HG03045 (cell line): ENCODE measurements around the gene SUGP2.
"Not testable (repeated sequence)": the region's sequence is repeated elsewhere in the genome, so short reads cannot be mapped to it uniquely, and the experiment has no call there.

Experiments
- ATAC-seq: cut with Tn5 transposase; IDR thresholded peaks from one replicate; pipeline ENCODE4 v1.9.1; 2021; ENCODE audit warnings: mild to moderate bottlenecking, moderate library complexity; ENCODE audit not compliant: unreplicated experiment

SUGP2 gene

GRCh38 chr19:19034204-19034624, 897 bp upstream of the SUGP2 start:
- ATAC-seq = no peak

GRCh38 chr19:19033176-19033425, 216 bp downstream of the SUGP2 start:
- ATAC-seq = no peak

DNA sequence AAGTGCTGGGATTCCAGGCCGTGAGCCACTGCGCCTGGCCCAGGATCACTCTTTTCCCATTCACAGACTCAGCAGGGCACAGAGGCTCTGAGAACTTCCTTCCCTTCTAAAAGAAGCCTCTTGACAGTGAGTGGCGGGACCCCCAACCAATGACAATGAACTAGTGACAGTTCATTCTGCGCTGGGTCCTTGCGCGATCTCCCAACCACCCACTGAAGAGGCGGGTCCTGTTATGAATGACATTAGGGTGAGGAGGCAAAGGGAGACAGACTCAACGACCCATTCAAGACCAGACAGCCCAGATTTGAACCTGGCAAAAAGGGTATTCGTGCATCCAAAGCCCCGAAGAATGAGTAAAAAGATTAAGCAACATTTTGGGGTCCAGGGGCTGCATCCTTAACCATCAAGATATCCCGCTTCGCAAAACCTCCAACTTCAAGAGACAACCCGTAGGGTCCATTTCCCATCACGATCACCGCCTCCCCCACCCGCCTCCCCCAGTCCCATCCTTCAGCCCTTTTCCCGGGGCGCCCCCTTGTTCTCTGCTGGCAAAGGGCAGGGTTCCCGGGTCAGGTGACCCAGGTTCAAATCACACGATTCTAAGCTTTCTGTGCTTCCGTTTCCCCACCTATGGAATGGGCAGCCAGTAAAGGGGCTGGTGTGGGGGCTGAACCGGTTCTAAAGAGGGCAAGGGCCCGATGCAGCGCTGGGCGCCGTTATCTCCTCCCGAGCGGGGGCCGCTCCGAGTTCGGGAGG, 719 bp downstream of the SUGP2 start:
- peak; percentile 33 for ATAC-seq

DNA sequence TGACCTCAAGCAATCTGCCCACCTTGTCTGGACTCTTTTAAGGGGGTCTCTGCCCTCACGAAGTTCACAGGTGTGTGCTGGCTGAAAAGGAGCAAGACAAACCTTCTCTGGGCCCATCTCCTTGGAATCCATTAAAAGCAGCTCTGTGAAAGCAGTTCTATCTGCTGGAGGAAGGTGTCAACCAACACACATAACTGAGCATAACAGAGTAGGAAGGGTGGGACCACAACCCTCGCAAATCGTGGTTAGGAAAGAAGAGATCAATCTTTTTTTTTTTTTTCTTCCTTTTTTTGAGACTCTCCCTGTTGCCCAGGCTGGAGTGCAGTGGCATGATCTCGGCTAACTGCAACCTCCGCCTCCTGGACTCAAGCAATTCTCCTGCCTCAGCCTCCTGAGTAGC, 1.4 kb downstream of the SUGP2 start:
- ATAC-seq = no peak

DNA sequence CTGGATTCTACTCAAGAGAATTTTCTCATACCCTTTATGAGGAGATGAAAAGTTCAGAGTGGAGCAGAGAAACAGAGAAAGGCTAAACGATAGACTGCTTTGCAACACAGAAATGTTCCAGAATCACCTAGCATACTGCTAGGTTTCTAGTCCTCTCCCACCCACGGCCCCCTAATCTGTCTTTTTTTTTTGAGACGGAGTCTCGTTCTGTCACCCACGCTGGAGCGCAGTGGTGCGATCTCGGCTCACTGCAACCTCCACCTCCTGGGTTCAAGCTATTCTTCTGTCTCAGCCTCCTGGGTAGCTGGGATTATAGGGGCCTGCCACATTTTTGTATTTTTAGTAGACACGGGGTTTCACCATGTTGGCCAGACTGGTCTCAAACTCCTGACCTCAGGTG, 4.8 kb downstream of the SUGP2 start:
- ATAC-seq = no peak

GRCh38 chr19:19027228-19027627, 6.1 kb downstream of the SUGP2 start:
- no peak for ATAC-seq

DNA sequence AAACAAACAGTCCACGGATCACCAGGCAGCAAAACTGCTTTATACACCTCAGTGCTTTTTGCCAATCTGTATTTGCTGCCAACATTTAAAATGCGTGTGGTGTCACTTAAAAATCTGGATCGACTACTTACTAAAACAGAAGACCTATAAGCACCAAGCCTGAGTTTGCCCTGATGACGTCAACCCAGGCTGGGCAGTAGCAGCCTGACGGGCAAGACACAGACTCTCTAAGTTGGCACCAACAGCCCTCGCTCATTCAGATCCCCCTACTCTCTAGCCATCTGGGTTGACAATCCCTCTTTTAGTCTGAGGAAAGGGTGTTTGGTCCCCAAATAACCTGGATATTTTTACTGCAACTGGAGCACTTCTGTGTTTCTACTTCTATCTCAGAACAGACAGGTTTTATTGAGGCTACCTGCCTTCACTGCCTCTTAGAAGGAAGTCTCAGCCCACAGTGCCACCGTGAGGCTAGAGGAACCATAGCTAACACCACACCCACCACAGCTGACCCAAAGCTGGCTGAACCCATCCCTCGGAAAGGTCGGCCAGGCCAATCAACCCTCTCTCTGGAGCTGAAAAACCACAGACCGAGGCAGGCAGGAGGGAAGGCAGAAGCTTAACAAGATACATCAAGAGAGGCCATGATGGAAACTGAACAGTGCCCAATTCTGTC, 6.9 kb downstream of the SUGP2 start:
- no peak for ATAC-seq

GRCh38 chr19:19025861-19026260, 7.5 kb downstream of the SUGP2 start:
- no peak for ATAC-seq

- not testable (repeated sequence) for ATAC-seq
These were observed 9.9 kb downstream of the SUGP2 start for GRCh38 chr19:19023376-19023775.

DNA sequence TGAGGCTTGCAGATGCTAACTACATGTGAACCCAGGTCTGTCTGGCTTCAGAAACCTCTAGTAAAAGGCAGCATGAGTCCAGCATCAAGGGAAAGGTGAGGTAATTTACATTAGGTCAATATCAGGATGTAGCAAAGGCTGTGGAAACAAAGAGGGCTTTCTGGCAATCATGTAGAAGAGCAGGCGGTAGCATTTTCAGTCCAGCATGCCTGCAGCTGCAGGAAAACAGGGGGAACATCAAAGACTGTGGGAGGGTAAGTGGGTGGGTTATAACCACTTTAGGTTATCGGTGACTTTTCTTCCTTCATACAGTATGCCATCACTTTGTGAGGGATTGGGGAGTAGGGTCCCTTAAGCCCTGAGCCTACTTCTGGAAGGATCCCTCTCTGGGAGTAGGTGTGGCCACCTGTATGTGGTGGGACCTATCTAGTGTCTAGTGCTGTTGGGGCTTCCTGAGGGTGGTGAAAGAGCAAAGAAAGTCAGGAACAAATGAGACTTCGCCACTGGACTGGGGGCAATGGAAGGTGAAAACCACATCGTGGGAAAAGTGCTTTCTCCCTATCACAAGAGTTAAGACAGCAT, 10.8 kb downstream of the SUGP2 start:
- ATAC-seq = no peak

GRCh38 chr19:19021115-19021514, 12.2 kb downstream of the SUGP2 start:
- no peak for ATAC-seq

DNA sequence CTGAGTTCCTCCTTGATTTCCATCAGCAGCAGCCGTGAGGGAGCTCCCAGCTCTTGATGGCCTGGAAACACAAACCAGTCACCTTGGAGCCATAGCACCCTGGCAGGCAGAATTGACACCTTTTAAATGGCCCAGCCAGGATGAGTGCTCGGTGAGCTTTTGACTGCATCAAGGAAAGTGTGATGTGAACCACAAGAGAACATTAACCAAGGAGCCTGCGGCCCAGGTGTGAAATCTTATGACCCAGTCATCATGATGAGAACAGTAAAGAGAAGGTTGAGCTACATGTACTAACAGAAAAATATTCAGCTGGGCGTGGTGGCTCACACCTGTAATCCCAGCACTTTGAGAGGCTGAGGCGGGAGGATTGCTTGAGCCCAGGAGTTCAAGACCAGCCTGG, 22.8 kb downstream of the SUGP2 start:
- ATAC-seq = no peak

DNA sequence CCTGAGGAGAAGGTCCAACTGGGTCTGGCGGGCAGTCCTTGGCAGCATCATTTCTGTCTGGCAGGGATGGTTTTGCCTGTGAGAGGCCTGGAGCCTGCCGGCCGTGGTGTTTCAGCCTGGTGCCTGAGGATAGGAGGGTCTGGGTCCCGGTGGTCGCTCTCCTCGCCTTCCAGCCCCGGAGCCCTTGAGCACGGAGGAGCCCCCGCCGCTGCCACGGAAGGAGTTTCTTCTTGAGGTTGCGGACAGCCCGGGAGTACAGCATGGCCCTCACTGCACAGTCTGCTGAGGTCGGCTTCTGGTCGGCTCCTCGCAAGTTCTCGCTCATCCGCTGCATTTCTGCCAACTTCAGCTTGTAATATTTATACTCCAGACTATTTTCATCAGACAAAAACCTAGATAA, 23.4 kb downstream of the SUGP2 start:
- no peak for ATAC-seq

DNA sequence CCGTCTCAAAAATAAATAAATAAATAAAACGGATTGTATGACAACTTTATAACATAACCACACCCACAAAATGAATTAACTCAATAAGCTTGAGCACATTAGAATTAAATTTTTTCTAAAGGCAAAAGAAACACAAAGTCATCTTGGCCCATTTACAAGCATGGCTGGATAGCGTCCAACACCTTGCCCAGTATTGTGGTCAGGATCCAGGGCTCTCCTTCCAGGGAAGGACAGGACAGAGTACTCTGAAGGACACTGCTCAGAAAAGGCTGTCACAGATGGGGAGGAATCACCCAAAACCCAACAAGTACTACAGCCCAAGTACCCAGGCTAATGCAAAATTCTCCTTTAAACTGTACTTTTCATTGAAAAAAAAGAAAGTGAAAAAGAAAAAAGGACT, 27.1 kb downstream of the SUGP2 start:
- ATAC-seq = no peak

GRCh38 chr19:19004144-19004543, 29.2 kb downstream of the SUGP2 start:
- ATAC-seq = no peak

DNA sequence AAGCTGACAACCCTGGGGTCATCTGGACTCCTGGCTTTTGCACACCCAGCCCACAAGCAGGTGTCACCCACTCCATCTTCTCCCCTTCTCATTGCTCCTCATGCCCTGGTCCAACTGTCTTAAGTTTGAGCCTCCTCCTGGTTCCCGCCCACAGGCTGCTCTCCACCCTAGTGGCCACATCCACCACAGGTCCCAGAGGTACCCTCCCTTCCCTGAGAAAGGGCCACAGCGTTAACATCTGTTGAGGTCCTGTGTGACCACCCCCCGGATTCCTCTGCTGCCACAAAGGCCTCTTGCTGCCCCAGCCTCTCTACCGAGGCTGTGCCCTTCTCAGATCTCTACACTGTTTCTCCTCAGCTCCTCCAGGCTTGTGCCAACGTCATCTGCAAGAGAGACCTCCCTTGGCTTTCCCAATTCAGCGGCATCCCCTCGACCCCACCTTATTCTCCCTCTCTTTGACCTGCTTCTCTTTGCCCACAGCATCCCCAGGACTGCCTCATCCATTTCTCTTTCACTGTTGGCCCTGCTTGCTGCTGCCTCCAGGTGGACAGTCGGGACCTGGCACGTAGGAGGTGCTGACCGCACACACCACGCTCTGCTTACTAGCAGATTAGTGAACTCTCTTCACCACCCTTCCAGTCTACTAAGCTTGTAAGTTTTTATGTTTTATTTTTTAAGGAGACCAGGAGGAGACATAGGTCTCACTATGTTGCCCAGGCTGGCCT, 33.3 kb downstream of the SUGP2 start:
- ATAC-seq = no peak

DNA sequence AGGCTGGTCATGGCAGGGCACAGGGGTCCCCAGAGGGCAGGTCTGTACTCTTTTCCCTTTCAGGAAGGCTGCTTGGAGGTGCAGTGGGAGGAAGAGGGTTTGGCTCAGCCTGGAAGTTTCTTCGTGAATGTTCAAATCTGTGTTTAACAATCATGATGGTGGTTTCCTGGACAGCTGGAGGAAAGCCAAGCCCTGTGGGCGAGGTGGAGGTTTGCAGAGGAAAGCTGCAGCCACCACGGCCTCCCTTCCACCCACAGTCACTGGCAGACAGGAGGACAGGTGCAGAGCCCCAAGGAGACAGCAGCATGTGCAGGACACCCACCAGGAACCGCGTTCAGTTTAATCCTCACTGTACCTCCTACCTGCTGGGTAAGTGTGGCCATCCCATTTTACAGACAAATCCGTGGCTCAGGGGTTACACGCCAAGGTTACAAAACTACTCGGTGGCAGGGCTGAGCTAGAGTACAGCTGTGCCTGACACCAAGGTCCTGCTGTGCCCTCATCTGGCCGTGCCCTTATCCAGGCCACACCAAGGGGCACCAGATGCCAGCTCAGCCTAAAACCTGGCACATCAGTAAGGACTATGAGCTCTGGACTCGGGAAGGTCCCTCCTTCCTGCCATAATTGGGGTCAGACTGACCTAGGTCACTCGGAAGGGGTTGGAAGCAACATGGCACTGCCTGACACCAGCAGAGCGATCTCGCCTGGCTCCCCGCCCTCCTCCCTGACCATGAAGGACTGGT, 34.1 kb downstream of the SUGP2 start:
- ATAC-seq = no peak

DNA sequence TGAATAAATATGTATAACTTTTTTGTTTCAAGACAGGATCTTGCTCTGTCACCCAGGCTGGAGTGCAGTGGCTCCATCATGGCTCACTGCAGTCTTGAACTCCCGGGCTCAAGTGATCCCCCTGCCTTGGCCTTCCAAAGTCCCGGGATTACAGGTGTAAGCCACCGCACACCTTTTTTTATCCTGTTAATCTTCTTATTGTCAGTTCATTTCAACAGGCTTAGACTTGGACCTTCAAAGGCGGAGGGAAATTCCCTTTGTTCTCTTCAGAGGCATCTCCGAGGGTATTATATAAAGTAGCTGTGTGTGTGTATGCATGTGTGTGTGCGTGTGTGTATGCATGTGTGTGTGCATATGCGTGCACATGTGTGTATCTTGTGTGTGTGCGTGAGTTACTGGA, 35.0 kb downstream of the SUGP2 start:
- ATAC-seq = no peak

DNA sequence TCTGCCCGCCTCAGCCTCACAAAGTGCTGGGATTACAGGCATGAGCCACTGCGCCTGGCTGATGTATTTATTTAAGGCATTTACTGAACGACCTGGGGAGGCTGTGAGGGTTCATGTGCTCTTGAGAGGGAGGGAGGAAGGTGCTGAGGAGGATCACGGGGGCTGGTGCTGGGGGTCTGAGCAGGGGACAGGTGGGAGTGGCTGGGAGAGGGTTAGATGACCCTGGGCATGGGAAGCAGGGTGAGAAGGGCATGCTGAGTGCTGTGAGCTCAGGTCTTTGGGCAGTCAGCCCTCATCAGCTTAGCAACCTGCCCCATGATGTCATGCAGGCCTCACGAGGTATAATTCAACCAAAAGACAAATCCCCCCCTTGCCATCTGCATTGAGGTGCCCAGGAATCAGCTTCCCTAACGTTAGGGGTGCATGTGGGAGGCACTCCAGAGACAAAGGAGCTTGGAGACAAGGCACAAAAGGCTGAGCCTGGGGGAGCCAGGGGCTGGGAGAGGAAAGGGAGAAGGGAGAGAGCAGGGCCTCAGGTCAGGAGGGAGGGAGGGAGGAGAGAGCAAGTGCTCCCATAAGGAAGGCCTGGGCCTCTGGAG, 36.4 kb downstream of the SUGP2 start:
- no peak for ATAC-seq

DNA sequence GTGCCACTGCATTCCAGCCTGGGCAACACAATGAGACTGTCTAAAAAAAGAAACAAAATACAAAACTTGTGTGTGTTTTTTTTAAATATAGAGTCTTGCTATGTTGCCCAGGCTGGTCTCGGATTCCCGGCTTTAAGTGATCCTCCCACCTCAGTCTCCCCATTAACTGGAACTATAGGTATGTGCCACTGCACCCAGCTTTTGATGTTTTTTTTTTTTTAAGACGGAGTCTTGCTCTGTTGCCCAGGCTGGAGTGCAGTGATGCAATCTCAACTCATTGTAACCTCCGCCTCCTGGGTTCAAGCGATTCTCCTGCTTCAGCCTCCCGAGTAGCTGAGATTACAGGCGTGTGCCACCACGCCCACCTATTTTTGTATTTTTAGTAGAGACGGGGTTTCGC, 37.0 kb downstream of the SUGP2 start:
- ATAC-seq = no peak

GRCh38 chr19:18995804-18996241, 37.5 kb downstream of the SUGP2 start:
- no peak for ATAC-seq
